Measurements from ENCODE around the gene PPIF.

Gene PPIF

DNA sequence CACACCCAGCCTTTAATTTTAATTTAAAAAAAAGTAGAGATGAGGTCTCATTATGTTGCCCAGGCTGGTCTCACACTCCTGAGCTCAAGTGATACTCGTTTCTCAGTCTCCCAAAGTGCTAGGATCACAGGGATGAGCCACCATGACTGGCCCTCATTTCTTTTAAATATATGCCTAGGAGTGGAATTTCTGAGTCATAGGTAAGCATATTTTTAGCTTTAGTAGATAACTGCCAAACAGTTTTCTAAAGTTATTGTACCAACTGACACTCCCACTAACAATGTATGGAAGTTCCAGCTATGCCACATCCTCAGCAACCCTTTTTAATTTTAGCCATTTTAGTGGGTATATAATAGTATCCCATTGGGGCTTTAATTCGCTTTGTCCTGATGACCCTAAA is 13.8 kb upstream of the PPIF start:
- TF ChIP-seq CTCF (IDR thresholded peaks at IDR 0.05; ENCODE audit: poor library complexity, severe bottlenecking), result no peak
- H3K4me1 ChIP-seq (ENCODE audit: insufficient read depth, poor library complexity, severe bottlenecking), result peaks cover 29% of the 10 kb centered on the region
- peaks cover 2% of the 10 kb centered on the region for H3K9me3 ChIP-seq (ENCODE audit: severe bottlenecking)
- no peaks in the 10 kb centered on the region for H3K36me3 ChIP-seq (ENCODE audit: low read depth)
- H3K4me3 ChIP-seq (ENCODE audit: severe bottlenecking), result no peak overlapping the region
- H3K27ac ChIP-seq (ENCODE audit: poor library complexity, severe bottlenecking), result peak overlapping the region; percentile 62
- ATAC-seq (ENCODE audit: low read depth) (peak; percentile 70), DNase-seq (ENCODE audit: low spot score) (no peak)
- H3K27me3 ChIP-seq (ENCODE audit: insufficient read depth, poor library complexity, severe bottlenecking), result no peaks in the 10 kb centered on the region

GRCh38 chr10:79334573-79334972 is 12.7 kb upstream of the PPIF start:
- peak overlapping the region; percentile 62 for H3K27ac ChIP-seq (ENCODE audit: poor library complexity, severe bottlenecking)
- no peak overlapping the region for H3K4me3 ChIP-seq (ENCODE audit: severe bottlenecking)
- DNase-seq (ENCODE audit: low spot score), result no peak
- H3K36me3 ChIP-seq (ENCODE audit: low read depth), result no peaks in the 10 kb centered on the region
- TF ChIP-seq CTCF (IDR thresholded peaks at IDR 0.05; ENCODE audit: poor library complexity, severe bottlenecking), result no peak
- ATAC-seq (ENCODE audit: low read depth), result no peak
- peaks cover 2% of the 10 kb centered on the region for H3K9me3 ChIP-seq (ENCODE audit: severe bottlenecking)
- H3K4me1 ChIP-seq (ENCODE audit: insufficient read depth, poor library complexity, severe bottlenecking), result peaks cover 19% of the 10 kb centered on the region
- H3K27me3 ChIP-seq (ENCODE audit: insufficient read depth, poor library complexity, severe bottlenecking), result no peaks in the 10 kb centered on the region

DNA sequence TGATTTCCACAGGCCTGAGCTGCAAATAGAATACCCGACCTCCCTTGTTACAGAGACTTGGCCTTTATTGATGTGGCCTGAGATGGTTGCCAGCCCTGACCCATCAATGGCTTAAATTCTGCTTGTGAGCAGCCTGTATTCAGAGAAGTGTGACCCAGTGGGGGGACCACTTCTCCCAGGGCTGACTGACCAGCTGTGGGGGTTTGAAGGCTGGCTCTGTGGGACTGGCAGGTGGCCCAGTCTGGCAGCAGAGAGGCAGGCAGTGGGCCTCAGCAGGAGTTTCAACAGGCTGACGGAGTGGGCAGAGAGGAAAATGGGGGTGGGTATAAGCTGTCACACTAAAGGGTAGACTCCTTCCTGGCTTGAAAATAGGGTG is 12.2 kb upstream of the PPIF start:
- DNase-seq (ENCODE audit: low spot score) (no peak), ATAC-seq (ENCODE audit: low read depth) (no peak)
- H3K4me3 ChIP-seq (ENCODE audit: severe bottlenecking), result no peak overlapping the region
- no peaks in the 10 kb centered on the region for H3K27me3 ChIP-seq (ENCODE audit: insufficient read depth, poor library complexity, severe bottlenecking)
- no peak for TF ChIP-seq CTCF (IDR thresholded peaks at IDR 0.05; ENCODE audit: poor library complexity, severe bottlenecking)
- H3K9me3 ChIP-seq (ENCODE audit: severe bottlenecking), result peaks cover 2% of the 10 kb centered on the region
- no peak overlapping the region for H3K27ac ChIP-seq (ENCODE audit: poor library complexity, severe bottlenecking)
- no peaks in the 10 kb centered on the region for H3K36me3 ChIP-seq (ENCODE audit: low read depth)
- H3K4me1 ChIP-seq (ENCODE audit: insufficient read depth, poor library complexity, severe bottlenecking), result peaks cover 18% of the 10 kb centered on the region

DNA sequence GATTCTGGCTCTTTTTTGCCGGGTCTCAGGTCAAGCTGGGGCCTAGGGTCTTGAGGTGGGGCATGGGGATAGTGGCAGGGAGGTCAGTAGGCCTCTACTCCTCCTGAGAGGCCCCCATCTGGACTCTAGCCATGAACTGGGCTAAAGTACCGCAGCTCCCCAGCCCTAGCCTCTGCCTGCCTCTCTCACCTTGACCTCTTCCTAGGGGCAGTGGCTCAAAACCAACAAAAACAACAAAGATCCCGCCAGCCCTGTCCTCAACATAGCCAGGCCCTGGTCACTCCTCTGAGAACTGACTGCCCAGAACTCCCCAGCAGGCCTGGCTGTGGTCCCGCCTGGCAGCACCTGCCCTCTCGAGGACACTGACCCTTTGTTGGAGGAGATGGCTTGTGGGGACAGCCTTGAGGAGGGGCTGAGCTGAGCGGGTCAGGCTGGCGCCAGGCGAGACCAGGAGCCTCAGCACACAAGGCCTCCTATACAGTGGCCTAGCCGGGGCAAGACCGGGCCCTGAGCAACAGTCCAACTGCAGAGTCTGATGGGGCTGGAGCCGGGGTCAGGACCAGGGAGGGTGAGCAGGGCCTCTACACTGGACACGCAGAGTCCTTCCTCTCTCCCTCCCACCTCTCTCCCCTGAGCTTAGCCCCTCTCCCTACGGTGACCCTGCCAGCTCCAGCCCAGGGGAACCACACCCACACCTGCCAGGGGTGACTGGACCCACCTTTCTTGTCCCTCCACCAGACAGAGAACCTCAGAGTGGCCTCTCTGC is 11.6 kb upstream of the PPIF start:
- peaks cover 2% of the 10 kb centered on the region for H3K9me3 ChIP-seq (ENCODE audit: severe bottlenecking)
- no peak overlapping the region for H3K27ac ChIP-seq (ENCODE audit: poor library complexity, severe bottlenecking)
- no peaks in the 10 kb centered on the region for H3K27me3 ChIP-seq (ENCODE audit: insufficient read depth, poor library complexity, severe bottlenecking)
- peaks cover 18% of the 10 kb centered on the region for H3K4me1 ChIP-seq (ENCODE audit: insufficient read depth, poor library complexity, severe bottlenecking)
- ATAC-seq (ENCODE audit: low read depth) (no peak), DNase-seq (ENCODE audit: low spot score) (no peak)
- no peaks in the 10 kb centered on the region for H3K36me3 ChIP-seq (ENCODE audit: low read depth)
- TF ChIP-seq CTCF (IDR thresholded peaks at IDR 0.05; ENCODE audit: poor library complexity, severe bottlenecking), result no peak
- no peak overlapping the region for H3K4me3 ChIP-seq (ENCODE audit: severe bottlenecking)

DNA sequence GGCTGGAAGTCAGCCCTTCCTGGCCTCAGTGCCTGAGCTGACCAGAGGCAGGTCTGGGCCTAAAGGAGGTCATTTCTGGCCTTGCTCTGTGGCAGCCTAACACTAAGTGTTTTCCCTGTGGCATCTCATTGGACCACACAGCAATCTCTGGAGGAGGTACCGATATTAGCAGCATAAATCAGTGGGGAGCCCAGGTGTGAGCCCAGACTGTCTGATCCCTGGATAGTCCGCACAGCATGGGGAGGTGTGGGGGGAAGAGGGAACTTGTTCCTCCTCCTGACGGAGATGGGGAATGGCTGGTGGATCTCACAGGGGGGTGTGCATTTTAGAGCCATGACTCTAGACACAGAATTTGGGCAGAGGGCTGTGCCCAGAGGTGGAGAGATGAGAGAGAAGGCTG is 11.0 kb upstream of the PPIF start:
- ATAC-seq (ENCODE audit: low read depth) (no peak), DNase-seq (ENCODE audit: low spot score) (no peak)
- Histone ChIP-seq H3K27me3 (ENCODE audit: insufficient read depth, poor library complexity, severe bottlenecking) (no peaks in the 10 kb centered on the region), H3K36me3 (ENCODE audit: low read depth) (no peaks in the 10 kb centered on the region), H3K27ac (ENCODE audit: poor library complexity, severe bottlenecking) (no peak overlapping the region), H3K4me1 (ENCODE audit: insufficient read depth, poor library complexity, severe bottlenecking) (peaks cover 18% of the 10 kb centered on the region), H3K4me3 (ENCODE audit: severe bottlenecking) (no peak overlapping the region), H3K9me3 (ENCODE audit: severe bottlenecking) (peaks cover 2% of the 10 kb centered on the region)
- no peak for TF ChIP-seq CTCF (IDR thresholded peaks at IDR 0.05; ENCODE audit: poor library complexity, severe bottlenecking)
